Skeletal muscle tissue (tissue), 4 donors: Measurements from ENCODE around the gene PPP1R9A. TPM values are rescaled to one million over a fixed set of nuclear protein-coding genes. Genes with fewer than 3 reads are reported as not detected.

ENCODE experiments used
- H3K27ac ChIP-seq: one replicate; pipeline ENCODE4 v1.7.0; 2013; ENCODE audit warnings: mild to moderate bottlenecking, low read depth, low read length, inconsistent platforms
- H3K27me3 ChIP-seq, 3 donors: one replicate each; pipeline ENCODE4 v1.7.0; 2013; ENCODE audit warnings: low read length in 3 of 3; ENCODE audit not compliant: control insufficient read depth in 3 of 3, insufficient read depth in 3 of 3
- H3K36me3 ChIP-seq, 3 donors: one replicate each; pipeline ENCODE4 v1.7.0; 2013; ENCODE audit warnings: low read length in 3 of 3; ENCODE audit not compliant: control insufficient read depth in 3 of 3, insufficient read depth in 3 of 3
- H3K4me1 ChIP-seq, 3 donors: one replicate each; pipeline ENCODE4 v1.7.0; 2013; ENCODE audit warnings: low read length in 3 of 3, mild to moderate bottlenecking in 3 of 3; ENCODE audit not compliant: control insufficient read depth in 3 of 3, insufficient read depth in 3 of 3
- H3K4me3 ChIP-seq, 3 donors: one replicate each; pipeline ENCODE4 v1.7.0; 2013; ENCODE audit warnings: low read length in 3 of 3
- H3K9ac ChIP-seq, 3 donors: one replicate each; pipeline ENCODE4 v1.7.0; 2013; ENCODE audit warnings: low read length in 3 of 3, mild to moderate bottlenecking in 3 of 3, moderate library complexity in 2 of 3, low read depth in 1 of 3
- H3K9me3 ChIP-seq, 3 donors: one replicate each; pipeline ENCODE4 v1.7.0; 2013; ENCODE audit warnings: low read length in 3 of 3; ENCODE audit not compliant: control insufficient read depth in 3 of 3
- total RNA-seq: library from RNA; depleted of rRNA; stranded (reverse); fragments of >200 nt; gene quantifications from one replicate; pipeline ENCODE4 v1.2.3, GENCODE V29; 2014
- donor health status: Osteomylitis.

Gene PPP1R9A
- total RNA-seq, 1 donor from 2014 or later, result 42.3 TPM

DNA sequence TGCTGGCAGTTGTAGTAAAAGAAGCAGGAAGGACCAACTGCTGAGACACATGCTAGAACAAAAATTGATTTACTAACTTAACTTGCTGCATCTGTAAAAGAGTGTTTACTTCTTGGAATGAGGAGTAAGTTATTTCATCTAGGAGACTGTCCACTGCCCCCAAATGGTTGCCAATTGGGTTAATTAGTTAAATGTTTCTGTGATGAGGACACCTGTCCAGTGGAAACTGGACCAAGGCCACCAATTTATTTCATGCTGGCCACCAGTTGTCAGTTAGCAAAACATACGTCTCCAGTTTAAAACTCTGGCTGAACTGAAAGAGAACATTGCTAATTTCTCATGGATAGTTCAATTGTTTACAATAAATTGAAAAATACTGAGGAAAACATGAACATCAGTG, 191.7 kb downstream of the PPP1R9A start:
- no peaks in the 10 kb centered on the region for H3K9me3 ChIP-seq

GRCh38 chr7:95101422-95101821, 194.0 kb downstream of the PPP1R9A start:
- Histone ChIP-seq H3K27me3 (no peaks in the 10 kb centered on the region), H3K4me1 (peaks cover 0 to 6% (median 0%) of the 10 kb centered on the region in 3 donors), H3K27ac (no peak overlapping the region), H3K9me3 (no peaks in the 10 kb centered on the region), H3K4me3 (no peak overlapping the region), H3K9ac (no peak overlapping the region), H3K36me3 (no peaks in the 10 kb centered on the region)

More for the DNA sequence above, 191.7 kb downstream of the PPP1R9A start:
- Histone ChIP-seq H3K27ac (no peak overlapping the region), H3K36me3 (no peaks in the 10 kb centered on the region), H3K4me3 (no peak overlapping the region), H3K27me3 (no peaks in the 10 kb centered on the region), H3K9ac (no peak overlapping the region), H3K4me1 (no peaks in the 10 kb centered on the region)

- Histone ChIP-seq H3K9me3 (no peaks in the 10 kb centered on the region), H3K4me1 (peaks cover 0 to 6% (median 0%) of the 10 kb centered on the region in 3 donors), H3K36me3 (no peaks in the 10 kb centered on the region), H3K4me3 (no peak overlapping the region), H3K27ac (no peak overlapping the region), H3K9ac (no peak overlapping the region), H3K27me3 (no peaks in the 10 kb centered on the region)
Measured at GRCh38 chr7:95102662-95103061, 195.3 kb downstream of the PPP1R9A start.

DNA sequence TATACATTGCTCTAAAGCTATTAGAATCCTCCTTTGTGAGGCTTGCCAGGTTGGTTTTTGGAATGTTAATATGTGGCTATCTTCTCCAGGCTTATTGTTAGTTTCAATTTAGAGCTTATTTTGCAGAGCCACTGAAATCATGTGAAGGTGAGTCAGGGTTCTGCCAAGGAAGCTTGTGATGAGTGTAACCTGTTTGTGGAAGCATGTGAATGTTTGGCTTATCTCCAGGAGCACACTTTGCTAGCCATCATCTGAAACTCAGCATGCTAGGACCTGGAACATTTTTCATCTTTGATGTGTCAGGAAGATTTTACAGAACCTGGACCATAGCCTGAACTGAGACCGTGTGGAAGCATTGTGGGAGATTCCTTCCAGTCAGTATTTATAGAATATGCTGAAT, 197.3 kb downstream of the PPP1R9A start:
- Histone ChIP-seq H3K4me1 (peaks cover 0 to 6% (median 0%) of the 10 kb centered on the region in 3 donors), H3K27ac (no peak overlapping the region), H3K9ac (no peak overlapping the region)

DNA sequence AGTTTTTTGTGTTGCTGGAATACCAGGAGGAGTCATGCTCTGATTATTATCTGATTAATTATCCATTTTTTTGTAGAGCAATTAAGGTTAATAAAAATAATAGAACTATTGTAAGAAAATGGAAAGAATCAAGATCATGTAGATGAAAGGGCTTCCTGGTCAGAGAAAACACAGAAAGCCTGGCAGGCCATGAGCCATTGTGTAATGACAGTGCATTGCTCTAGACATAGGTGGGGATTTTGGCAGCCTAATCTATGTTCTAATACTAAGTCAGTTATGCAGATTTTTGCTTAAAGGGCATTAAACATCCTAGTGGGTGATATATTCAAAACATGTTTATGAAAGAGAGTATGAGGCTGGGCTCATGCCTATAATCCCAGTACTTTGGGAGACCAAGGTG, 198.2 kb downstream of the PPP1R9A start:
- H3K27ac ChIP-seq, result no peak overlapping the region

More for the DNA sequence above, 197.3 kb downstream of the PPP1R9A start:
- no peaks in the 10 kb centered on the region for H3K9me3 ChIP-seq
- no peaks in the 10 kb centered on the region for H3K27me3 ChIP-seq
- H3K4me3 ChIP-seq, result no peak overlapping the region
- H3K36me3 ChIP-seq, result no peaks in the 10 kb centered on the region

GRCh38 chr7:95106401-95106800, 199.0 kb downstream of the PPP1R9A start:
- Histone ChIP-seq H3K9ac (no peak overlapping the region), H3K27ac (no peak overlapping the region), H3K9me3 (no peaks in the 10 kb centered on the region), H3K4me3 (no peak overlapping the region), H3K27me3 (no peaks in the 10 kb centered on the region), H3K4me1 (peaks cover 0 to 6% (median 0%) of the 10 kb centered on the region in 3 donors), H3K36me3 (no peaks in the 10 kb centered on the region)

More for the DNA sequence above, 198.2 kb downstream of the PPP1R9A start:
- H3K36me3 ChIP-seq, result no peaks in the 10 kb centered on the region
- H3K9me3 ChIP-seq, result no peaks in the 10 kb centered on the region
- H3K4me3 ChIP-seq, result no peak overlapping the region
- peaks cover 0 to 6% (median 0%) of the 10 kb centered on the region in 3 donors for H3K4me1 ChIP-seq
- no peaks in the 10 kb centered on the region for H3K27me3 ChIP-seq
- H3K9ac ChIP-seq, result no peak overlapping the region

DNA sequence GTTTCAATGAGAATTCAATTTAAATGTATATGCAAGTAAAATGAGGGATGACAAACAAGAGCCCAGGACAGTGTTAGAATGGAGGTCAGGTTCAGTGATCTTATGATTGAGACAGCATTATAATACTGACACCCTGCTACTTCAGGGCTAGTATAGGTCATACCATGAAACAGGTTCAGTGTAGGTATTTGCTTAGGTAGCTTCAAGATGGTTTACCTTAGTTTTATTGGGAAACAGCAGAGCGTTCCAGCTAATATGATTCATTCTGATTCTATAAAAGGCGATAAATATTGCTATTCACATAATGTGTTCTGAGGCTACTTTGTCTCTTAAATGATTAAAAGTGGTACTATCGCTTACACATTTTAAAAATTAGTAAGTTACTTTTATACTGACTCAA, 203.3 kb downstream of the PPP1R9A start:
- Histone ChIP-seq H3K27me3 (no peaks in the 10 kb centered on the region), H3K27ac (no peak overlapping the region), H3K4me3 (no peak overlapping the region), H3K4me1 (no peaks in the 10 kb centered on the region), H3K36me3 (no peaks in the 10 kb centered on the region), H3K9ac (no peak overlapping the region), H3K9me3 (no peaks in the 10 kb centered on the region)

GRCh38 chr7:95113590-95113989, 206.2 kb downstream of the PPP1R9A start:
- H3K27ac ChIP-seq, result no peak overlapping the region
- H3K4me1 ChIP-seq, result no peaks in the 10 kb centered on the region

GRCh38 chr7:95126053-95126709, 218.8 kb downstream of the PPP1R9A start:
- no peaks in the 10 kb centered on the region for H3K36me3 ChIP-seq
- no peak overlapping the region for H3K27ac ChIP-seq
- H3K9ac ChIP-seq, result no peak overlapping the region
- H3K4me3 ChIP-seq, result no peak overlapping the region
- no peaks in the 10 kb centered on the region for H3K9me3 ChIP-seq
- no peaks in the 10 kb centered on the region for H3K27me3 ChIP-seq
- no peaks in the 10 kb centered on the region for H3K4me1 ChIP-seq

More at GRCh38 chr7:95113590-95113989, 206.2 kb downstream of the PPP1R9A start:
- Histone ChIP-seq H3K9ac (no peak overlapping the region), H3K9me3 (no peaks in the 10 kb centered on the region), H3K36me3 (no peaks in the 10 kb centered on the region), H3K27me3 (no peaks in the 10 kb centered on the region), H3K4me3 (no peak overlapping the region)

GRCh38 chr7:95132500-95132899, 225.1 kb downstream of the PPP1R9A start:
- no peaks in the 10 kb centered on the region for H3K4me1 ChIP-seq
- H3K27me3 ChIP-seq, result no peaks in the 10 kb centered on the region
- no peak overlapping the region for H3K9ac ChIP-seq
- H3K9me3 ChIP-seq, result no peaks in the 10 kb centered on the region
- H3K36me3 ChIP-seq, result no peaks in the 10 kb centered on the region
- no peak overlapping the region for H3K4me3 ChIP-seq
- H3K27ac ChIP-seq, result no peak overlapping the region
